ENCODE results near the gene ARMH3.

The ARMH3 gene

GRCh38 chr10:101925027-101925426 lies 130.9 kb downstream of the ARMH3 start:
- TF ChIP-seq POLR2AphosphoS5 (IDR thresholded peaks at IDR 0.05; ENCODE audit: low read depth, low read length) (no peak), FOXP2 (optimal IDR thresholded peaks at IDR 0.05; ENCODE audit: borderline replicate concordance, extremely low read depth, extremely low read length, insufficient read depth) (no peak), REST (IDR thresholded peaks at IDR 0.05; ENCODE audit: insufficient read depth in 1 of 2, low read depth in 2 of 2, low read length in 2 of 2) (no peak), TAF1 (IDR thresholded peaks at IDR 0.05; ENCODE audit: borderline replicate concordance, insufficient read depth, low read length) (no peak), SIN3A (IDR thresholded peaks at IDR 0.05; ENCODE audit: borderline replicate concordance, insufficient read depth, low read length) (no peak)

GRCh38 chr10:101923256-101923655 lies 132.7 kb downstream of the ARMH3 start:
- no peak for TF ChIP-seq REST (IDR thresholded peaks at IDR 0.05; ENCODE audit: insufficient read depth in 1 of 2, low read depth in 2 of 2, low read length in 2 of 2)

- TF ChIP-seq SIN3A (IDR thresholded peaks at IDR 0.05; ENCODE audit: borderline replicate concordance, insufficient read depth, low read length) (no peak), TAF1 (IDR thresholded peaks at IDR 0.05; ENCODE audit: borderline replicate concordance, insufficient read depth, low read length) (no peak), POLR2AphosphoS5 (IDR thresholded peaks at IDR 0.05; ENCODE audit: low read depth, low read length) (no peak), FOXP2 (optimal IDR thresholded peaks at IDR 0.05; ENCODE audit: borderline replicate concordance, extremely low read depth, extremely low read length, insufficient read depth) (no peak), REST (IDR thresholded peaks at IDR 0.05; ENCODE audit: insufficient read depth in 1 of 2, low read depth in 2 of 2, low read length in 2 of 2) (no peak)
These were observed 133.1 kb downstream of the ARMH3 start for GRCh38 chr10:101922846-101923245.

GRCh38 chr10:101920546-101920945 lies 135.4 kb downstream of the ARMH3 start:
- TF ChIP-seq SIN3A (IDR thresholded peaks at IDR 0.05; ENCODE audit: borderline replicate concordance, insufficient read depth, low read length) (no peak), FOXP2 (optimal IDR thresholded peaks at IDR 0.05; ENCODE audit: borderline replicate concordance, extremely low read depth, extremely low read length, insufficient read depth) (no peak), REST (IDR thresholded peaks at IDR 0.05; ENCODE audit: insufficient read depth in 1 of 2, low read depth in 2 of 2, low read length in 2 of 2) (no peak), POLR2AphosphoS5 (IDR thresholded peaks at IDR 0.05; ENCODE audit: low read depth, low read length) (no peak), TAF1 (IDR thresholded peaks at IDR 0.05; ENCODE audit: borderline replicate concordance, insufficient read depth, low read length) (no peak)

- TF ChIP-seq REST (IDR thresholded peaks at IDR 0.05; ENCODE audit: insufficient read depth in 1 of 2, low read depth in 2 of 2, low read length in 2 of 2), result no peak
- TF ChIP-seq TAF1 (IDR thresholded peaks at IDR 0.05; ENCODE audit: borderline replicate concordance, insufficient read depth, low read length), result no peak
- TF ChIP-seq SIN3A (IDR thresholded peaks at IDR 0.05; ENCODE audit: borderline replicate concordance, insufficient read depth, low read length), result no peak
- no peak for TF ChIP-seq POLR2AphosphoS5 (IDR thresholded peaks at IDR 0.05; ENCODE audit: low read depth, low read length)
- TF ChIP-seq FOXP2 (optimal IDR thresholded peaks at IDR 0.05; ENCODE audit: borderline replicate concordance, extremely low read depth, extremely low read length, insufficient read depth), result no peak
These were observed 136.8 kb downstream of the ARMH3 start for GRCh38 chr10:101919026-101919770.

Data from PFSK-1 (cell line).